ENCODE data around the gene CABLES1.

GRCh38 chr18:23228102-23229061 is 93.1 kb downstream of the CABLES1 start:
- TF ChIP-seq, protein P1, sequence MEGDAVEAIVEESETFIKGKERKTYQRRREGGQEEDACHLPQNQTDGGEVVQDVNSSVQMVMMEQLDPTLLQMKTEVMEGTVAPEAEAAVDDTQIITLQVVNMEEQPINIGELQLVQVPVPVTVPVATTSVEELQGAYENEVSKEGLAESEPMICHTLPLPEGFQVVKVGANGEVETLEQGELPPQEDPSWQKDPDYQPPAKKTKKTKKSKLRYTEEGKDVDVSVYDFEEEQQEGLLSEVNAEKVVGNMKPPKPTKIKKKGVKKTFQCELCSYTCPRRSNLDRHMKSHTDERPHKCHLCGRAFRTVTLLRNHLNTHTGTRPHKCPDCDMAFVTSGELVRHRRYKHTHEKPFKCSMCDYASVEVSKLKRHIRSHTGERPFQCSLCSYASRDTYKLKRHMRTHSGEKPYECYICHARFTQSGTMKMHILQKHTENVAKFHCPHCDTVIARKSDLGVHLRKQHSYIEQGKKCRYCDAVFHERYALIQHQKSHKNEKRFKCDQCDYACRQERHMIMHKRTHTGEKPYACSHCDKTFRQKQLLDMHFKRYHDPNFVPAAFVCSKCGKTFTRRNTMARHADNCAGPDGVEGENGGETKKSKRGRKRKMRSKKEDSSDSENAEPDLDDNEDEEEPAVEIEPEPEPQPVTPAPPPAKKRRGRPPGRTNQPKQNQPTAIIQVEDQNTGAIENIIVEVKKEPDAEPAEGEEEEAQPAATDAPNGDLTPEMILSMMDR (IDR thresholded peaks at IDR 0.05; ENCODE audit: poor library complexity), result no peak
- no peak for TF ChIP-seq EZH2phosphoT487 (IDR thresholded peaks at IDR 0.05; ENCODE audit: low read depth, severe bottlenecking, unreplicated experiment)
- TF ChIP-seq EZH2 (IDR thresholded peaks at IDR 0.05; ENCODE audit: borderline replicate concordance), result no peak
